GM12873 (cell line): ENCODE data around the gene TUBB1.

Experiments
- TF ChIP-seq, protein P1 (sequence below): IDR thresholded peaks from 2 replicates; pipeline ENCODE4 v1.5.1; 2012; ENCODE audit warnings: low read depth, mild to moderate bottlenecking, moderate library complexity, low read length, control low read depth; ENCODE audit not compliant: insufficient read depth; ENCODE audit errors: missing control alignments

Gene TUBB1

DNA sequence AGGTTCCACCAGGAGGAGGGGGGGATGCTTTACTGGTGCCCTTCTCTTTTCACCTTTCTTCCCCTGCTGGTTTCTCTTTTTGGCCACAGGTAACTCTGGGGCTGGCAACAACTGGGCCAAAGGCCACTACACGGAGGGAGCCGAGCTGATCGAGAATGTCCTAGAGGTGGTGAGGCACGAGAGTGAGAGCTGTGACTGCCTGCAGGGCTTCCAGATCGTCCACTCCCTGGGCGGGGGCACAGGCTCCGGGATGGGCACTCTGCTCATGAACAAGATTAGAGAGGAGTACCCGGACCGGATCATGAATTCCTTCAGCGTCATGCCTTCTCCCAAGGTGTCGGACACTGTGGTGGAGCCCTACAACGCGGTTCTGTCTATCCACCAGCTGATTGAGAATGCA lies 4.4 kb downstream of the TUBB1 start:
- TF ChIP-seq, protein P1, sequence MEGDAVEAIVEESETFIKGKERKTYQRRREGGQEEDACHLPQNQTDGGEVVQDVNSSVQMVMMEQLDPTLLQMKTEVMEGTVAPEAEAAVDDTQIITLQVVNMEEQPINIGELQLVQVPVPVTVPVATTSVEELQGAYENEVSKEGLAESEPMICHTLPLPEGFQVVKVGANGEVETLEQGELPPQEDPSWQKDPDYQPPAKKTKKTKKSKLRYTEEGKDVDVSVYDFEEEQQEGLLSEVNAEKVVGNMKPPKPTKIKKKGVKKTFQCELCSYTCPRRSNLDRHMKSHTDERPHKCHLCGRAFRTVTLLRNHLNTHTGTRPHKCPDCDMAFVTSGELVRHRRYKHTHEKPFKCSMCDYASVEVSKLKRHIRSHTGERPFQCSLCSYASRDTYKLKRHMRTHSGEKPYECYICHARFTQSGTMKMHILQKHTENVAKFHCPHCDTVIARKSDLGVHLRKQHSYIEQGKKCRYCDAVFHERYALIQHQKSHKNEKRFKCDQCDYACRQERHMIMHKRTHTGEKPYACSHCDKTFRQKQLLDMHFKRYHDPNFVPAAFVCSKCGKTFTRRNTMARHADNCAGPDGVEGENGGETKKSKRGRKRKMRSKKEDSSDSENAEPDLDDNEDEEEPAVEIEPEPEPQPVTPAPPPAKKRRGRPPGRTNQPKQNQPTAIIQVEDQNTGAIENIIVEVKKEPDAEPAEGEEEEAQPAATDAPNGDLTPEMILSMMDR, result no peak

DNA sequence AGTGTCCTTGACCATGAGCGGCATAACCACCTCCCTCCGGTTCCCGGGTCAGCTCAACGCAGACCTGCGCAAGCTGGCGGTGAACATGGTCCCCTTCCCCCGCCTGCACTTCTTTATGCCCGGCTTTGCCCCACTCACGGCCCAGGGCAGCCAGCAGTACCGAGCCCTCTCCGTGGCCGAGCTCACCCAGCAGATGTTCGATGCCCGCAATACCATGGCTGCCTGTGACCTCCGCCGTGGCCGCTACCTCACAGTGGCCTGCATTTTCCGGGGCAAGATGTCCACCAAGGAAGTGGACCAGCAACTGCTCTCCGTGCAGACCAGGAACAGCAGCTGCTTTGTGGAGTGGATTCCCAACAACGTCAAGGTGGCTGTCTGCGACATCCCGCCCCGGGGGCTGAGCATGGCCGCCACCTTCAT lies 4.9 kb downstream of the TUBB1 start:
- TF ChIP-seq, protein P1, result no peak

DNA sequence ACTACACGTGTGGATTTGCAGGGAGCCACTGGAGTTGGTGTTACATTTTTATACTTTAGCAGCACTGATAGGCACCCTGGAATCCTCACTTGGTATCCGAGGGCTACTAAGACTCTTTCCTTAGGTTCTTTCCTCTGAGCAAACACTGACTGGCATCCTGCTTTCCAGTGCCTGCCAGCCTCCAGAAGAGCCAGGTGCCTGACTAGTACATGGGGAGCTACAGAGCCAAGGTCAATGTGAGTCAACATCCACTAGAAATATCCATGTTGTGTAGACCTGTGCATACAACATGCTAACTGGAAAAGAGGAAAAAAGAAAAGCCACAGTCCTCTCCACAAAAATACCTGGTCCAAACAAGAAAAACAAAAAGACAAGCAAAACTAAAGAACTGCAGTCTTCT lies 5.9 kb downstream of the TUBB1 start:
- TF ChIP-seq, protein P1, result no peak

DNA sequence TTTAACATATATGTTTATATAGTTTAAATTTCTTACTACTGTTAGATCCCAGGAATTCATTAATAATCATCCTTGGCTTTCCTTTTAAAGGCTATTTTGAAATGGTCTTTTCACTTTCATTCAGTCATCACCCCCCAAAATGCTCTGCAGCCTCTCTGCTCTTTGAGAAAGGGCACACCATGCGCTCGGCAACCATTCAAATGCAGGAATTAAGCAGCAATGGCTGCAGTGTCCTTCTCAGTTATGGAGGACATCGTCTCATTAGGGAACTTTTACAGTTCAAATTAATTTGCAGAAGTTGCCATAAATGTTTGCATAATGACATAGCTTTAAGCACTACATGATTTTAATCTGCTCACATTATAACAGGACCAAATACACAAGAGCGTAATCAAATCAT lies 6.3 kb downstream of the TUBB1 start:
- TF ChIP-seq, protein P1, result no peak

DNA sequence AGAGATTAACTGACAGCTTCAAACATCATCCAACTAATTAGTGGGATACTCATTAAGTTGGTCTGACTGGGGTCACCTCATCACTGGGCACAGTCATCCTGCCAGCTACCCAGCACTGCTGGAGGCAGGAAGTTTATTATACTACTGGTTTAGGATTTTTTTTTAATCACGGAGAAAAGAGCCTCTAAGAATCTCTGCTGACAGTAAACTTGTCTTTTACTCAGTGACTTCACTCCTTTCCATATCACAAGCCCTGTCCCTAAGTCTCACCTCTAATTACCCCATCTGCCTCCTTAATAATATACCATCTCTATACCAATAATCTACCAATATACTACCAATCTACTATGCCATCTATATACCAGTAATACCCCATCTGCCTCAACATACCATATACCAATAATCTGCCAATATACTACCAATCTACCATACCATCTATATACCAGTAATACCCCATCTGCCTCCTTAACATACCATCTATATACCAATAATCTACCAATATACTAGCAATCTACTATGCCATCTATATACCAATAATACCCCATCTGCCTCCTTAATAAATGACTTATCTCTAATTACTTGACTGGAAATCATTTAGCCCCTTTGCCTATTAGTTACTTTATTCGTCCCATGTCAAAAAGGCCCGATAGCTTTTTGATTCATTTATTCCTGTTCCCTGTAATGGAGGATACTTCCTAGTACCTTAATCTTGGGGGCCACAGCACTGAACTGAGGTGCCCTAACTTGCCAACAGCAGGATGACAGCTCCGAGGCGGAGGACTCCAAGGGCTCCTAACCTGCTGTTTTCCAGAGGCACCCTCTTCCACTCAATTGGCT lies 7.9 kb downstream of the TUBB1 start:
- TF ChIP-seq, protein P1, result no peak

DNA sequence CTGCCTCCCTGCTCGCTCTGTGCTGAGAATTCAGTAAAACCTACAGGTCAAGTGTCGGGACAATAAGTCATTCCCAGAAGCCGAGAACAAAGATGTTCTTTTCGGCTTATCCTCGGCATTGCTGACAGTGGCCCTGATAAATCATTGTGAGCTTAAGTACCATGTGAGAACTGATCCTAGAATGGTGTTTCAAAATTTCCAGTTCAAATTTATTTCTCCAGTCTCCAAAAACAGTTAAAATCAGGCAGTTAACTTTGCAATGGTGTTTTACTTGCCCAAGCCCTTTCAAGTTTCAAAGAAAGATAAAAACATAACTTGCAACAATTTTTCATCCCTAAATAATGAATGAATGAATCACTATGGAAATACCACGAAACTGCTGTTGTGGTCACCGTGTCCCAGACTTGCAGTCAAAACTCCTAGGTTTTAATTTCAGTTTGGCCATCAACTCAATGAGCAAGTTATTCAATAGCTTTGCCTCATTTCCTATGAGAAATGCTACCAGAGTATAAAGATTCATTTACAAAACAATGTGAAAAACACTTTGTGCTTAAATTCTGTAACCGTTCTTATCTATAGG lies 8.6 kb downstream of the TUBB1 start:
- TF ChIP-seq, protein P1, result no peak

DNA sequence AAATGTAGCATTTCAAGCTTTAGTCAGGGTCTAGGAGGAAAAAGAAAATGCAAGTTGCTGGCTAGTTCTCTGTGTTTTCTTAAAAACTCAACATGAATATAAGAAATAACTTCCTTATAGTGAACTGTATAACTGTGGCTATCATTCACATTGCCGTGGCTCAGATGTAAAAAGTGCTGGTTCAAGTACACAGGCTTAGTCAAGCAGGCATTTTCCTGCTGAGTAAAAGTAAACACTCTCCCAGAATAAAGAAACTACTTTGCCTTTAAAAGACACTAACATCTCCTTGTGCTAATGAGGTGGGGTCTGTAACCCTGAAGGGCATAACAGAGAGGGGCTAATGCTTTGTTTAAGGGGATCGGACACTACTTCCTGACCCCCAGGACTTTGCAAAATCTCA lies 9.6 kb downstream of the TUBB1 start:
- TF ChIP-seq, protein P1, result no peak
